HG03064 (cell line): Measurements from ENCODE around the gene GRK7.
"Not testable (repeated sequence)": the region's sequence is repeated elsewhere in the genome, so short reads cannot be mapped to it uniquely, and the experiment has no call there.

Experiments used
- ATAC-seq: cut with Tn5 transposase; IDR thresholded peaks from one replicate; pipeline ENCODE4 v1.9.1; 2021; ENCODE audit warnings: low read depth; ENCODE audit not compliant: unreplicated experiment

Gene GRK7

DNA sequence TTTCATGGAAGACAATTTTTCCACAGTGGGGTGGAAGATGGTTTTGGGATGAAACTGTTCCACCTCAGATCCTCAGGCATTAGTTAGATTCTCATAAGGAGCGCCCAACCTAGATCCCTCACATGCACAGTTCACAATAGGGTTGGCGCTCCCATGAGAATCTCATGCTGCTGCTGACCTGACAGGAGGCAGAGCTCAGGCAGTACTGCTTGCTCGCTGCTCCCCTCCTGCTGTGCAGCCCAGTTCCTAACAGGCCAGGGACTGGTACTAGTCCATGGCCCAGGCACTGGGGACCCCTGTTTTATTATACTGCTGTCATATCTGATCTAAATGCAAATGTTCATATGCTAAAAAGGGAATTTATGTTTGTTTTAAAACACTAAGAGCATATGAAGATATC is 9.8 kb upstream of the GRK7 start:
- ATAC-seq: no peak

GRCh38 chr3:141754032-141754431 is 9.2 kb upstream of the GRK7 start:
- no peak for ATAC-seq

- not testable (repeated sequence) for ATAC-seq
Observed at GRCh38 chr3:141762552-141762951, 656 bp upstream of the GRK7 start.

DNA sequence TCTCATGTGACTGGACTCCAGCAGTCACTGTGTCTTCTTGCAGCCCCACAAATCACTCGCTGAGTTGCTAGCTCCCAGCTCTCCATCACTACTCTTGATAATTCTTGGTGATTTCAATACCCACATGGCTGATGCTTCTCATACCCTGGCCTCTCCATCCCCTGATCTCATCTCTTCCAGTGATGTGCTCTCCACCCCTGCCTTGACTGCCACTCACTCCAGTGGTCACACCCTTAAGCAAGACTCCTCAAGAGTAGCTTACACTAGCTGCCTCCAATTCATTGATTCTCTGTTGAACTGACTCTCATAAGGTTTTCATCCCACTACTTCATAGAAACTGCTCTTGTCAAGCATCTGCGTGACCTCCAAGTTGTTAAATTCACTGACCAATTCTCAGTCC is 837 bp downstream of the GRK7 start:
- no peak for ATAC-seq

DNA sequence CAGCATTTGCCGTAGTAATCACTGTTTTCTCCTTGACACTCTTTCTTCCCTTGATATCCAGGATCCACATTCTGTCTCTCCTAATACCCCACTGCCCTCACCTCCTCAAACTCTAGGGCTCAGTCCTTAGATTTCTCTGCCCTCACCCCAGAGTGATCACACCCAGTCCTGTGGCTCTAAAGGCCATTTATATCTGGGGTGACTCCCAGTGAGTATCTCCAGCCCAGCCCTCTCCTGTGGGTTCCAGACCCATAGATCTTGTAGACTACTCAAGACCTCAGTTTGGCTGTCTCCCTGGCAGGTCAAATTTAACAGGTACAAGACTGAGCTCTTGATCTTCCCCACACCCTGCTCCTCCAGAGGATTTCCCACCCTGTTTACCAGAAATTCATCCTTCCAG is 1.3 kb downstream of the GRK7 start:
- ATAC-seq: no peak

DNA sequence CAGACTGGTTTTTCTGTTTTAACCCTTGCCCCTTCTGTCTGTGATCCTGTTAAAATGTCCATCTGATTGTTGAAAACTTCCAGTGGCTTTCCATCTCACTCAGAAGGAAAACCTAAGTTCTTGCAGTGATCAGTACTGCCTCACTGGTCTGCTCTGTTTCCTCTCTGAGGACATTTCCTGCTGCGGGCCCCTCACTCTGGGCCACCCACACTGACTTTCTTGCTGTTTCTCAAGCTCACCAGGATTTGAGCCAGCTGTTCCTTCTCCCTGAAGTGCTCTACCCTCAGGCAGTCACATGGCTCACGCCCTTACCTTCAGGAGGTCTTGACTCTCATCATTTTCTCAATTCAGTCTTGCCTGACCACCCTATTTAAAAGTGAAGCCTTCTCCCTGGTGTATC is 1.8 kb downstream of the GRK7 start:
- ATAC-seq: no peak

DNA sequence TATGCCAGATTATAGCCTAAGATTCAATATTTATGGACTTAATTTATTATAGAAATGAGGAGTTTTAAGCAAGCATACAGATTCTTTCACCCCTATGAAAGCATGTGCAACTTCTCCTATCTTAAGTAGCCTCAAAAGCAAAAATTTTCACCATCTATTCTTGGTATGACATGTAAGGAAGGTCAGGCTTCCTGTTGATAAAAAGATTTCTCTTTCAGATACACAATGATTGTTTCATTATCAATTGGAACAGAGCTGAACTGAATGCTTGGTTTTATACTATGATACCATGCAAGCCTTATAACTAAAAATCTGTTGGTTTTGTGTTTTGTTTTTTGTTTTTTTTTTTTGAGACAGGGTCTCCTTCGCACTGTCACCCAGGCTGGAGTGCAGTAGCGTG is 3.9 kb downstream of the GRK7 start:
- no peak for ATAC-seq

DNA sequence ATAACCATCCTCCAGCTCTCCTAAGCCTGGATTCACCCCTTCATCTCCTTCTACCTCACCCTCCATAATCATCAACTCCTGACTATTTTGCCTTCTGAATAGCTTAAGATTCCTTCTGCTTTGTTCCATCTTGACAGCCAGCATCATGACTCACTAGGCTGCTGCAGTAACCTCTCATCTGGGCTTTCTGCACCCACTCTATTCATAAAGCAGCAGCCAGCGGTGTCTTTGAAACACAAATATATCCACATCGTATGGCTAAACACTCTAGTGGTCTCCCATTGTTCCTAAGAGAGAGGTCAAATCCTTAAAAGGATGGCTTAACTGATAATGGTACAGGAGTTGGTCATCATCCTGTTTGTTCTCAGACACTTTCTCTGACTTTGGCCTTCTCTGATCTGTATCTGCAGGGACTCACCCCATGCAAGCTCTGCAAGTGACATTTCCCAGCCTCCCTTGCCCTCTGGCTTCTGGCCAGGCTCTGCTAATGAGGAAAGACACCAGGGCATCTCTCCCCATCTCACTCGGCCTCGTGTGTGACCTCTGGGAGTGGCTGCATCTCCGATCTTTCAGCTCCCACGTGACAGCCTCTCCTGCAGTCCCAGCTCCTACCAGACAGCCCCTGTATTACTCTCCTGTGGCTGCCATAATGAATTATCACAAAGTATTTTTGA is 6.2 kb downstream of the GRK7 start:
- no peak for ATAC-seq

DNA sequence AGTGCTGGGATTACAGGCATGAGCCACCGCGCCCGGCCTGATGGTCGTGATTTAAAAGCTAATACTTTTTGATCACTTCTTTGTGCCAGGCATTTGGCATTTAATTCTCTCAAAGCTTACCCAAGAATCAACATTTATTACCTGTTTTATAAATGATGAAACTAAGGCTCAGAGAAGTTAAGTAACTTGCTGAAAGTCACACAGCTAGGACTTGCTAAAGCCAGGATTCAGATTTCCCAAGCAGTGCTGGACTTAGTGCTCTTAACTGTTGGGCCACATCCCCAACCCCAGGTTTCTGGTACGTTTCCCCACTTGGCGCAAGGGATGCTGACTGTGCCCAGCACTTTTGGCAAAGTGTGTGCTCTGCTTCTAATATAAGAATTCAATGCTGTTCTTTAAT is 10.5 kb downstream of the GRK7 start:
- no peak for ATAC-seq

GRCh38 chr3:141776376-141776775 is 13.2 kb downstream of the GRK7 start:
- ATAC-seq: no peak

- ATAC-seq: no peak
Observed at GRCh38 chr3:141776885-141777284, 13.7 kb downstream of the GRK7 start.

GRCh38 chr3:141777957-141778813 is 15.0 kb downstream of the GRK7 start:
- no peak for ATAC-seq

DNA sequence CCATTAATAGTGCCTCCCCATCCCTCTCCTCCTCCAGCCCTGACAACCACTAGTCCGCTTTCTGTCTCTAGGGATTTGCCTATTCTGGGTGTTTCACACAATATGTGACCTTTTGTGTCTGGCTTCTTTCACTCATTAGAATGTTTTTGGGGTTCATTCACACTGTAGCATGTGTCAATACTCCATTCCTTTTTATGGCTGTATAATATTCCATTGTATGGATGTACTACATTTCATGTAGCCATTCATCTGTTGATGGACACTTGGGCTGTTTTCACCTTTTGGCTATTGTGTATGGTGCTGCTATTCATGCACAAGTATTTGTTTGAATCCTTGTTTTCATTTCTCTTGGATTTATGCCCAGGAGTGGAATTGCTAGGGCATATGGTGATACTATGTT is 16.5 kb downstream of the GRK7 start:
- no peak for ATAC-seq

GRCh38 chr3:141782386-141782932 is 19.3 kb downstream of the GRK7 start:
- ATAC-seq: no peak

GRCh38 chr3:141783632-141784031 is 20.4 kb downstream of the GRK7 start:
- ATAC-seq: no peak

- ATAC-seq: no peak
Observed at GRCh38 chr3:141784096-141784495, 20.9 kb downstream of the GRK7 start.

DNA sequence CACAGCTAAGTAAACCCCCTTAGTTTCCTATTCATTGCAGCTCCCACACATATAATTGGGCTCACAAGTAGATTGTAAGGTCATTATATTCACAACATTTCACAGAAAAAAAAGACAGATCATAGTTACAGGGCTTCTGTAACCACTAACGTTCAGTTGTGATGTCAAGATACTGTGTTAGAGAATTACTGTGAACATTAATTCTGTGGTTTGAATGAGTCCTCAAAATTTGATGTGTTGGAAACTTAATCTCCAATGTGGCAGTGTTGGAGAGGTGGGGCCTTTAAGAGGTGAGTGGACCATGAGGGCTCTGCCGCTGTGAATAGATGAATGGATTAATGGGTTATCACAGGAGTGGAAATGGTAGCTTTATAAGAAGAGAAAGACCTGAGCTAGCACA is 21.3 kb downstream of the GRK7 start:
- no peak for ATAC-seq

- no peak for ATAC-seq
Observed at GRCh38 chr3:141788149-141788548, 24.9 kb downstream of the GRK7 start.

DNA sequence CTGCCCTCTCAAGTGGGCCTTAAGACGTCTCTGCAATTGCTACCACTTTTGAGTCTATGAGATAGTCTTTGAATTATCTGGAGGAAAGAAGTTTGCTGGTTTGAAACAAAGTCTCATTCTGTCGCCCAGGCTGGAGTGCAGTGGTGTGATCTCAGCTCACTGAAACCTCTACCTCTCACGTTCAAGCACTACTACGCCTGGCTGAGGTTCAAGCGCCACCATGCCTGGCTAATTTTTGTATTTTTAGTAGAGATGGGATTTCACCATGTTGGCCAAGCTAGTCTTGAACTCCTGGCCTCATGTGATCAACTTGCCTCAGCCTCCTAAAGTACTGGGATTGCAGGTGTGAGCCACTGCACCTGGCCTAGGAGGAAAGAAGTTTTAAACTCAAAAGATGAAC is 25.5 kb downstream of the GRK7 start:
- ATAC-seq: not testable (repeated sequence)

DNA sequence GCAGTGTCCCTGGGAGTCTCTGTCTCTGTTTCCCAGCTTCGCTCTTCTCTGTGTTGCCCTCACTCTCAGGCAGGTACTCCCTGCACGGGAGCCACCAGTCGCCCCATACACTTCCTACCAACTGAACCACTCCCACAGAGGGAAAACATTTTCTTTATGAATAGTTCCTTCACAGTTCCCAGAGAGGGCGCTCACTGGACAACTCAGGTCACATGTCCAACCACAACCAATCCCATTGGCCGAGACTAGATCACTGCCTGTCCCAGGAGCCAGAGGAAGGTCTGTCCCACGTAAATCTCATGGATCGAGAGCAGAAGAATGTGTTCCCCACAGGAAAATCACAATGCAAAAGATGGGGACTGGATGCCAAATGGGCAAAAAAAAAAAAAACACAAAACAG is 26.1 kb downstream of the GRK7 start:
- ATAC-seq: no peak

DNA sequence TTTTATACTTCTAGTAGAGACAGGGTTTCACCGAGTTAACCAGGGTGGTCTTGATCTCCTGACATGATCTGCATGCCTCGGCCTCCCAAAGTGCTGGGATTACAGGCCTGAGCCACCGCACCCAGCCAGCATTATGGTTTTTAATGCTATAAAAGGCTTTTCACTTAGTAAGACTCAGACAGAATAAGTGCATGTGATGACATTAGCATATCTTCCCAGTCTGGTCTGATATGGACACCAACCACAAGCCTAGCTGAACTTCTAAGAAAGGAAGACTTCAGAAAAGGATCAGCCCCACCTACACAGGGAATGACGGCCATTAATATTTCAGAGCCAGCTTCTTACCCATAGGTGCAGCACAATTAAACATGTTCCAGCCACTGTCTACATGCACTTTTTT is 27.0 kb downstream of the GRK7 start:
- no peak for ATAC-seq

- no peak for ATAC-seq
Observed at GRCh38 chr3:141792495-141792894, 29.3 kb downstream of the GRK7 start.
